Testis (tissue), 2 donors: ENCODE results near the gene CLCC1.

Experiments used
- CTCF ChIP-seq, 3 experiments: fragments of 450-650 bp in 2 of 3; fragments of 200-600 bp in 1 of 3; sonication (generic) in 1 of 3; IDR thresholded peaks; one replicate each; pipeline ENCODE4 v1.5.1; 2016 to 2019; ENCODE audit warnings: antibody characterized with exemption in 3 of 3, mild to moderate bottlenecking in 2 of 3, moderate library complexity in 1 of 3
- POLR2A ChIP-seq: fragments of 450-650 bp; IDR thresholded peaks from one replicate; pipeline ENCODE4 v1.6.1; 2017; ENCODE audit warnings: antibody characterized with exemption, mild to moderate bottlenecking, moderate library complexity

- TF ChIP-seq CTCF (IDR thresholded peaks at IDR 0.05) (no peak), POLR2A (no peak)
Observed at GRCh38 chr1:108972951-108973350, 9.7 kb upstream of the CLCC1 start.
